Ovary (tissue), 3 donors: Measurements from ENCODE around the gene LAMC1.

ENCODE experiments used
- CTCF ChIP-seq, 3 donors: fragments of 450-650 bp in 2 of 3; fragments of 200-600 bp in 1 of 3; IDR thresholded peaks; one replicate each; pipeline versions ENCODE4 v1.5.1 to v1.8.0; 2016 to 2022; ENCODE audit warnings: antibody characterized with exemption in 3 of 3, mild to moderate bottlenecking in 1 of 3
- POLR2A ChIP-seq: fragments of 450-650 bp; IDR thresholded peaks from one replicate; pipeline ENCODE4 v1.6.1; 2017; ENCODE audit warnings: antibody characterized with exemption, mild to moderate bottlenecking, moderate library complexity
- donor health status: DM: no; HTN: no; CAD: no.

GRCh38 chr1:183195142-183195574, 171.9 kb downstream of the LAMC1 start:
- no peak for TF ChIP-seq CTCF (IDR thresholded peaks at IDR 0.05)
- no peak for TF ChIP-seq POLR2A
